Measurements from ENCODE around the gene C5orf47. TPM values are rescaled to one million over a fixed set of nuclear protein-coding genes. Genes with fewer than 3 reads are reported as not detected.

The C5orf47 gene, protein sequence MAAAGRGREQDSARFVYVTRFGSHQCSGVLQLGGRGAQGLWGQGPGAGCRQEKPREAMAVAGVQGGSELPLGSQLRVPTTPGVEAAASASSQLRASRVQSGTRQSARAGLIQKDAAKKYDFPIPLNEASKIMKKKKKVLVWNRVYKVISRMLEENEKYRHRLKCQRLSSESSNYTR
- total RNA-seq: 0.16 TPM

DNA sequence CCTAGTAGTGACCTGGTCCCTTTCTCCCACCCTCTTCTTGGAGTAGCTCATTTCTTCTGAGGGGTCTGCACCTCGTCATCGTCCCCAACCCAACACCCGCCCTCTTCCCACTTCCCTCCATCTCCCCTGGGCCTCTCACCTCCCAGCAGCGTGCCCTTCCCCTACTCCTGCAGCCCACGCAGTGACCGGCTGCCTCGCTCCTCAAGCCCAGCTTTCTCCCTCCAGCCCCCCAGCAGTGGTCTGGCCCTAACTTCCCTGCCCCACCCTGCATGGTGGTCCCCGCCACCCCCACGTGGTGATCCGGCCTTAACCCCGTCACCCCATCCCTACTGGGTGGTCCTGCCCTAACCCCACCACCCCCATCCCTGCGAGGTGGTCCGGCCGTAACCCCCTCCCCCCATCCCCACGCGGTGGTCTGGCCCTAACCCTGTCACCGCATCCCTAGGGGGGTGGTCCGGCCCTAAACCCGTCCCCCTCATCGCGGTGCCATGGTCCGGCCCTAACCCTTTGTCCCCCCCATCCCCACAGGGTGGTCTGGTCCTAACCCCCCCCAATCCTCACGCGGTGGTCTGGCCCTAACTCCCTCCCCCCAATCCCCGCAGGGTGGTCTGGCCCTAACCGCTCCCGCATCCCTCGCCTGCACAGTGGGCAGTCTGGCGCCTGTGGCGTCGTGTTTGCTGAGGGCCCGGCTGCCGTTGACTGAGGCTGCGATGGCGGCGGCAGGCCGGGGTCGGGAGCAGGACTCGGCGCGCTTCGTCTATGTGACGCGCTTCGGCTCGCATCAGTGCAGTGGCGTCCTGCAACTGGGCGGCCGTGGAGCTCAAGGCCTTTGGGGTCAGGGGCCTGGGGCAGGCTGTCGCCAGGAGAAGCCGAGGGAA, at the start of gene C5orf47:
C5orf47 (plus strand) TSS at position 617 of the 878 bp plus-strand sequence; CDS start at position 711, 94 bp downstream.
- no peak for DNase-seq

DNA sequence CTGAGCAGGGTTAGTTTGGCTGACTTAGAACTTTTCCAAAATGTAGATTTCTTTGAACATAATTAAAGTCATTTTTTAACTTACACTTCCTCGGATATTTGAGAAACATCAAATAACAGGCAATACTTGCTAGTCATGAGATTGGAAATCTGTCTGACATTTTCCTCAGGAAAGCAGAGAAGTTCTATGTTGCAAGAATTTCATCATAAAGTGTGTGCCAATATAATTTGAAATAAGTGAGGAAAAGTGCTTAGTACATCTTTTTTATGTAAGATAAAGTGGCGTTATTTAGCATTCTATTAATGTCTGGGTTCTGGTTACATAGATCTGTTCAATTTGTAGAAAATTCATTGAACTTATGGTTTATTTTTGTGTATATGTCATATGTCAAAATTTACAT, 48.7 kb upstream of the C5orf47 start:
- no peak for DNase-seq

DNA sequence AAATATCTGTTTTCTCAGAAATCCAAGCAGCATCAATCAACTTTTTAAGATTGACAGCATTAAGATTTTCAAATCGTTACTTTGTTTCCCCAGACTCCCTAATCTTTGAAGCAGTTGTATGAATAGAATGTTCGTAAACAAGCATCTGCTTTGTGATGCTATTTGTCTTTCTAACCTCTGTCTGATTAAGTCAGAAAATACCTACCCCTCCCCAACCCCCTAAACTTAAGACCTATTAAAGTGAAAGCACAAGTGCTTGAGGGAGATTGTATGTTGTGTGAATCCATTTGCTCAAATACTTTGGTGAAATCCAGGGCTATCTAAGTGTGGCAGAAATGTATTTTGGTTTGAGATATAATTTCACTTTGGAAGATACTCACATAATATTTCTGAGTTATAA, 47.9 kb upstream of the C5orf47 start:
- DNase-seq: no peak

DNA sequence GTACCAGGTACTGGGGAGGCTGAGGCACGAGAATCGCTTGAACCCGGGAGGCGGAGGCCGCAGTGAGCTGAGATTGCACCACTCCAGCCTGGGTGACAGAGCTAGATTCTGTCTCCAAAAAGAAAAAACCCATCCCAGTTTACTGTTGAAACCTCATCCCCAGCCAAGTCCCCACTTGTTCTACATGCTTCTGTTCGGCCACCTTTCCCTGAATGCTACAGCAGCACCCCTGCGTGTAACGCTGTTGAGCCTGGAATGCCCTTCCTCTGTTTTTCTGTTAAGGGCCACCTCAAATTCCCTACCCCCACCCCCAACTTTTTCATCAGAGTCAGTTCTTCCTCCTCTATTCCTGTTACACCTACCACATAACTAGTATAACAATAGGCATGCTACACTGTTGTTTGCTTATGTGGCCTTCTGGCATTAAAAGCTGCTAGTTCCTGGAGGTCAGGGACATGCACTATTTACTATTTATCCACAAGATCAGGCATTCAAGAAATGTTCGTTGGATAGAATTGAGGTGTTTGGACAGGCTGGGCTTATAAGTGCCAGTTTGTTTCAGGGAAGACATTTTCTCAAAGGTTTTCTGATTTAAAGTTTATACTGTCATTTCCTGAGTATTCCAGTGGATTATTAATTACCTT, 47.1 kb upstream of the C5orf47 start:
- no peak for DNase-seq

DNA sequence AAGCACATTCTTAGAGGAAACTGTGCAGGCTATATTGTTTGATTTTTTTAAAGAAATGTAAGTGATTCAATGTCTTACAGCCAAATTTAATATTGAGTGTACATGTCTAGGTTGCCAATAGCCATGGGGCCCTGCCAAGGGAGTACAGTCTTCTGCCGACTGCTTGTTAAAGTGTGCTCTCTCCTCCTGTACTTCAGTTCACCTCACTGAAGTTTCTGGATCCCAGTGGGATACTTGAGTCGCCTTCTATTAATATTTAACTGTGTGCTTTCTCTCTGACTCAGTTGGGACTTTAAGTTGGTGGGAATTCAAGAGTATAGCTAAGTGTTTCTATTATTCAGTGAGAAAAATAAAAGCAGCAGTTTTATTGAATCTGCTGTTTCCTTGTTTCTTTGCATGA, 44.5 kb upstream of the C5orf47 start:
- DNase-seq: no peak

DNA sequence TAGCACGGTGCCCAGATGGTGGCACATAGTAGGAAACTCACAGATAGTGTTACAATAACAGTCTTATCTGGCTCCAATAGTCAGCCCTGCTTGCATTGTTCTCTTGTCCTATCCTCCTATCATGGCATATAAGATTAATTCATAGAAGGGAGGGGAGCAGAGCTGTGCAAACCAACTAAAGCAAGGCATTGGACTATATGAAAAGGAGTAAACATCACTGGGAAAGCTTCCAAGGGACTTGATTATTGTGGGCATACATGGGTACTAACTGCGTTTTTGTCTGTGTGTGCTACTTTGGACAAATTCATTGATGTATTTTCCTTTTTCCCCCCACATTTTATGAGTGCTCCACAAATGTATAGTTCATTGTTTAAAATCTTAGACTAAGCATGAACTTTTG, 43.8 kb upstream of the C5orf47 start:
- DNase-seq: no peak

DNA sequence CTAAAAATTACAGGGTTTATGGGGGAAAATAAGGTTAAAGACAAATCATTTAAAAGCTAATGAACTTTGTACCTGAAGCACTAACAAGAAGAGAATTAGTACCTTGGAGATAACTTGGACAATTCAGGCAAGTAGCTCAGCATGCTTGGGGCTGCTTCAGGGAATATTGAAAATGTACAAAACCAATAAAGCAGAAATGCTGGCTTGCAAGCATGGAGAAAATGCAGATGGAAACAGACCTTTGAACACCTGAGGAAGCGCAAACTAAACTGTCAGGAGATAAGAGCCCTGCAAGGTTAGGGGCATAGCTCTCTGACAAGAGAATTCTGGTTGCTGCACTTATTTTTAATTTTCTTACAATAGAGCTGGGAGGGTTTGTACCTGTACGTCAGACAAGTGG, 42.6 kb upstream of the C5orf47 start:
- DNase-seq: no peak

DNA sequence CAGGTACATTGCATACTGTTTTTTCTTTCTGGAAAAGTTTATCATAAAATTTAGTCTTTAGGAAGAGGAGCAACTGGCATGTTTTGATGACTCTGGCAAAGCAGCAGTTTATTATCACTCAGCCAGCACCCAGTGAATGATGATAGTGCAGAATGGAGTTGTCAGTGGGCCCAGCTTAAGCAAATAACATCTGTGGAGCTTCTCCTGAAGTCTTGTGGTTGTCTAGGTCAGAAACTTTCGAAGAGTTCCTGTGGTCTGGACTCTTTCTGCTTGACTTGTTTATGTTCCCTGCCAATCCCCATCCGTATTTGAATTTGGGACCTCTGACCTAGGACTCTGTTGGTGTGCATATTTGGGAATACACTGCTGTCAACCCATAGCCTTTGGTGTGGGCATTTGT, 38.1 kb upstream of the C5orf47 start:
- DNase-seq: no peak

DNA sequence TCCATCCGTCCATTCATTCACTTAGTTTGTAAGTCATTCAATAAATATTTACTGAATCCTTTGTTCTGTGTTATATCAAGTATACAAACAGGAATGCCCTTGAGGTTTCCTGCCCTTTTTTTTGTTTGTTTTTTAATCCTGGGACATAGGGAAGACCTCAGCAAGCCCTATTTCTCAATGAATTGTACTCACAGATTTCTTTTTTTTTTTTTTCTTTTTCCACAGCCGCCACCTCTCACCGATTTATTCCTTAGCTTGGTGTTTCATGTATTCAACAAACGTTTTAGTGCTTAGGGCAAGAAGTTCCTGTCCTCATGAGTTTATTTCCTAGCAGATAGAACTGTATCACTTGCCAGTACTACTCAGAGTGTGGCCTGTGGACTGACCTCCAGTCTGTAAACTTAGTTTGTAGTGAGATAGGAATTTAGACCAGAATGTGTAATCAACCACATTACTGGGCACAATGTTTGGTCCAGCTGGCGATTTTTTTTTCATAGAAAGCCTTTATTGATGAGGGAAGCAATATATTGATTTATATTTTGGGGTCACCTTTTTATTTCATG, 35.4 kb upstream of the C5orf47 start:
- DNase-seq: no peak

DNA sequence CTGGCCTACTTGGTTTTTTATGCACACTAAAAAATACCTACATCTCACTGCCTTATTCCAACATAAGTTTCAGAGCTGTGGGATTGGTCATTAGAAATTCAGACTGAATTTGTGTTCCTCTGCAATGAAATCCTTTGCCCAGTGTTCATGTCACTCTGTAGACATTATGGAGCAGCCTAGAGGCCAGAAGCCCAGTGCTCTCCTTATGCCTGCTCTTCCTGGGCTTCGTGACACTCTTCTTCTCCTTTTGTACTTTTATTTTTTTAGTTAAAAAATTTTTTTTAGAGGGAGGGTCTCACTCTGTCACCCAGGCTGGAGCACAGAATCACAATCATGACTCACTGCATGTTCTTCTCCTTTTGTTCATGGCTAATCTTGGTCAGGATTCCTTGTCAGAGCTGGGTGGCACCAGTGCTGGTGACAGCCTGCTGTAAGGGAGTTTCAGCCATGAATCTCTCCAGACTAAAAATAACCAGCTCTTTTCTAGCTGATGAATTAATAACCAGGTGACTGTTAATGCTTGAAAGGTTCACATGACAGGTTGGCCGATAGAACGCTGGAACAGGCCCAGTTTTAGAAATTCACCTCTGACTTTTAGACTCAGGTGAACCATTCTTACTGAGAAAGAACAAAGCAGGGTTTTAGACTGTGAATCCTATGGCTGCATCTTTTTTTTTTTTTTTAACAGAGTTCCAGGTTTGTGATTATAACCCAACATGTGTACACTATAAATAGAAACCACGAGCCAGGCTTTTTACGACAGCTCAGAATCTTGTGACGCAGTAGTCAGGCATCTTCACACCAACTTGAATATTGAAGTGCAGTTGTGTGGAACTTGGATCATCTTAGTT, 34.1 kb upstream of the C5orf47 start:
- no peak for DNase-seq

DNA sequence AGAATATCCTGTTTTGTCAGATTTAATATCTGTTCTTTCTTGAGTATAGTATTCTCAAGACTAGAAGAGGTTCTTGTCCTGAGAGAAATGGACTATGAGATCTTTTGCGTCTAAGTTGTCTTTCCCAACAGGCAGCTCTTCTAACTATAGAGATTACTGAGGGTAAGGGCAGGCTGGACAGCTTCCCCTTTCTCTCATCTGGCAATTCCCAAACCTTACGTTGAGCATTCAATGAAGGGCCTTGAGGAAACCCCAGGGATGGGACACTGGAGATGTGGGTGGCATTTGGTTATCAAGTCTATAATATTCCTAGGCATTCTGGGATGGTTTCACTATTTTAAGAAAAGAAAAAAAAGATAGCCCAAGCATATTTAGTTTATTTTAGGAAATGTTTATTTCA, 28.0 kb upstream of the C5orf47 start:
- DNase-seq: no peak

DNA sequence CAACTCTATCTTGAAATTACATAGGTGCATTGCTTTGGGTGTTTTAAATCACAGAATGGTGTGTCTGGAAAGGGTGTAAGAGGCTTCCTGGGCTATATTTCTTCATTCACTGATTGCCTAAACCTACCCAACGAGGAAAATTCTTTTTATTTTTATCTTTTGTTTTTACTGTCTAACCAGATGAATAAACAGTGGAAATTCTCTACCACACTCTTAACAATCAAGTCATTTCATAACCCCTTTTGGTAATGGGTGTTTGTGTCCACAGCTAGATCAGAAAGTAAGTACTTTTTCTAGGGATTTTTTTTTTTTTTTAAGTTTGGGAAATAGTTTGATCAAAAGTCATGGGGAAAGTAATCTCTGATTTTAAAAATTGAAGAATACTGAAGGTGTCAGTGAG, 27.6 kb upstream of the C5orf47 start:
- no peak for DNase-seq

DNA sequence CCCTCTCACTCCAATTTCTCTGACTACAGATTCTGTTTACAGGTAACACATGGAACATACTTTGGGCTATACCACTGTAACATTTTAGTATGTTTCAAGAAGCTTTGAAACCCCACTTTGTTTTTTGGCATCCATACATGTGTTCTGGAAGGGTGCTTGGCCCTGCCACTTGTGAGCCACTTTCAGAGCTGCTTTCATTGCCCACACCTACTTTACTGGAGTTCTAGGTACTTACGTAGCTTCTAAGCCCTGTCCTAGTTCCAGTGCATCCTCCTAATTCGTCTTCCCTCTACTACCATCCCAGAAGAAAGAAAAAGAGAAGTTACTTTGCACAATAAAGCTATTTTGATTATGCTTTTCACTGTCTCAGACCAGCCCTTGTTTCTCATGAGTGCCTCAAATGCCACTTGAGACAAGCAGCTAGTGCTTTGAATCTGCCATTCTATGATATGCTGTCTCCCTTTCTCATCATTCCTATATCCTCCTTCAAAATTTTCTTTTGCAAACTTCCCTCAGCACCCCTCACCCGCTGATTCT, 26.5 kb upstream of the C5orf47 start:
- DNase-seq: no peak

DNA sequence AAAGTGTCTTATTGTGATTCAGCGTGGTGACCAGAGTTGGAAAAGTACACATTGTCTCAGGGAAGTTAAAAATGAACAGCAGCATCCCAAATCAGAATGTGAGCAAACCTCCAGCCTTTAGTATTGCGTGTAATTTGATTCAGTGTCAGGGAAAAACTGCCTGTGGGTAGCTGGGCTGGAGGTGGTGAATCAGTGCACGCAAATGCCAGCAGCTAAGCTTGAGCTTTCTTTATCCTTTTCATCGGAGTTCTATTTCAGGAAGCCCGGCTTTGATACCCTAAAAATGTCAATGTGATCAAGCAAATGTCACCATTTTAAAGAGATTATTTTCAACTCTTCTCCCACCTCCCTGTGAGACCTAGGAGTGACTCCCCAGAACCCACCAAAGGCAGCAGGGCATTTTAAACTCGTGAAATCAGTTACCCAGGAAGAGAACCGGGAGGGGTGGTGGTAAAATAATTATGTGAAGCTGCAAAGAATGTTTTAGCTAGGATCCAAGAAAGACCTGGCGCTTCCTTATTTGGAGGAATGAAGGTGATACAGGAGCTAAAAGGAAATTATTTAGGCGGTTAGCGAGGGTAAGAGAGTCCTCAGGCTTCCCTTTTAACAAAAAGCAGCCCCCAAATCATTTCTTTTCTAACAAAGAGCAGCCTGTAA, 25.7 kb upstream of the C5orf47 start:
- peak; percentile 48 for DNase-seq

DNA sequence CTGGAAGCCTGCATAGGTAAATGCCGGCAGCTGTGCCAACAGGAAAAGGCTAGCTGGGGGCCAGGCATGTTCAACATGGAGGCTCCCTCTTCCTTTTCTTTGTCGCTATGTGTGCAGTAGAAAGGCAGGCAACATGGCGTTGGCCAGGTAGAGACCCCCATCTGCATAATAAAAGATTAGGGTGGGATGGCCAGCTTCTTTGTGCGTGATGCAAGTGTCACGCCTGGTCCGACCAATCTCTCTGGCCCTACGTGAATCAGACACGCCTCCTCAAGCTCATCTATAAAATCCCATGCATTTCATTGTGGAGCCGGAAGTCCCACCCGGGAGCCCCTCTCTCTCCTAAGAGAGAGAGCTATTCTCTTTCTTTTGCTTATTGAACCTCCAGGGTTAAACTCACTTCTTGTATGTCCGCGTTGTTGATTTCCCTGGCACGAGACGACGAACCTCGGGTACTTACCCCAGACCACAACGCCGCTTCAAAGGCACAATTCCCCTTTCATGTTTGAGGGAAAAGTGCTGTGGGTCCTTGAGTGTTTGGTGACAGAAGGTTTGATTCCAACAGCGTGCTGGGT, 25.0 kb upstream of the C5orf47 start:
- DNase-seq: no peak

DNA sequence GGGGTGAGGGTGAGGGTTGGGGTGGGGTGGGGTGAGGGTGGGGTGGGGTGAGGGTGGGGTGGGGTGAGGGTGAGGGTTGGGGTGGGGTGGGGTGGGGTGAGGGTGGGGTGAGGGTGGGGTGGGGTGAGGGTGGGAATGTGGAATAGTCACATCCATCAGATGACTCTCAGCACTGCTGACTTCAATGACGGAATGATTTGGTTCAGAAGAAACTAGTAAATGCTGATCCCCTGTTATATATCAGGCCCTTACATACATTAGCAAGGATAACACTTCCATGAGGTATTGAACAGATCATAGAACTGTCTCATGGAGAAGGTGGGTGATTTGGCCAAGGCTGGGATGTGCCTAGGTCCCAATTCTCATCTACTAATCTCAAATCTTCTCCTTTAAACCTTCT, 24.5 kb upstream of the C5orf47 start:
- no peak for DNase-seq

DNA sequence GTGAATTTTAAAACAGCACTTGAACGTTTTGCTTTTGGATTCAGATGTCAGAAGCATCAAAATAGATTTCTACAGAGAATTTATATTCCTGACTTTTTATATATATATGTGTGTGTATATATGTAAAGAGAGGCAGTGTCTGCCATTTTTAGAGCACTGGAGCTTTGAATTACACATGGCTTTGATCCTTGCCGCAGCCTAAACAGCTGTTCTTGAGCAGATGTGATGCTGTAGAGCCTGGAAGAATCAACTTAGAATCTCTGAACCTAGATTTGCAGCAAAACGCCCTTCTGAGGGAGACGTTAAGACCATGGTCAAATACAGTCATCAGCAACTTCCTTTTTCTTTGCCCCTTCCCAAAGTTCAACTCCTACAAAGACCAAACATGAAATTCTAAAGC, 21.7 kb upstream of the C5orf47 start:
- no peak for DNase-seq

DNA sequence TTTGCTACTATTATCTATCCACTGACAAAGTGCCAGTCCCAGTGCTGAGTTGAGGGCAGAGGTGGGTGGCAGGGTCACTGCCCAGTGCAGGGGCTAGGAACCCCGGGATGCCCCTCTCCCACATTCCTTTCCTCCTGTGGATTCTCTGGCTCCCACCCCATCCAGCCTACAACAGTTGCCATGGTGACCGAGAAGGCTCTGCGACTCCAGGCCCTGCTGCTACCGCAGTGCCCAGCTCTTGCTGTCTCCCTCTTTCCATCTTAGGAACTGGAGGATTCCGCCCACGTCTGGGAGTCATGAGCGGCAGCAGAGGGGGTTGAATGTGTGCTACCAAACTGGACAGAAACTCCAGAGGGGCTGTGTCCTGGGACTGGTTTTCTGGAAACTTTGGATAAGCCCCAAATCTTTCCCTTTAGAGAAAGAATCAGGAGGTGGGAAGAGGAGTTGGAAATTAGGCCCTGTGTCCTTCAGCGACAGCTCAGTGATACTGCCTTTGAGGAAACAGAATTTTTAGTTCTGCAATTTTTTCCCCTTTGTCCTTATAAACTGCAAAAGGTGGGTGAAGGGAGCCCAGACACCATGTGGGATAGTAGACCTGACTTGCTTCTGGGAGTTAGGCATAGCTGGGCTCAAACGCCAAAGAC, 20.7 kb upstream of the C5orf47 start:
- DNase-seq: peak; percentile 57

DNA sequence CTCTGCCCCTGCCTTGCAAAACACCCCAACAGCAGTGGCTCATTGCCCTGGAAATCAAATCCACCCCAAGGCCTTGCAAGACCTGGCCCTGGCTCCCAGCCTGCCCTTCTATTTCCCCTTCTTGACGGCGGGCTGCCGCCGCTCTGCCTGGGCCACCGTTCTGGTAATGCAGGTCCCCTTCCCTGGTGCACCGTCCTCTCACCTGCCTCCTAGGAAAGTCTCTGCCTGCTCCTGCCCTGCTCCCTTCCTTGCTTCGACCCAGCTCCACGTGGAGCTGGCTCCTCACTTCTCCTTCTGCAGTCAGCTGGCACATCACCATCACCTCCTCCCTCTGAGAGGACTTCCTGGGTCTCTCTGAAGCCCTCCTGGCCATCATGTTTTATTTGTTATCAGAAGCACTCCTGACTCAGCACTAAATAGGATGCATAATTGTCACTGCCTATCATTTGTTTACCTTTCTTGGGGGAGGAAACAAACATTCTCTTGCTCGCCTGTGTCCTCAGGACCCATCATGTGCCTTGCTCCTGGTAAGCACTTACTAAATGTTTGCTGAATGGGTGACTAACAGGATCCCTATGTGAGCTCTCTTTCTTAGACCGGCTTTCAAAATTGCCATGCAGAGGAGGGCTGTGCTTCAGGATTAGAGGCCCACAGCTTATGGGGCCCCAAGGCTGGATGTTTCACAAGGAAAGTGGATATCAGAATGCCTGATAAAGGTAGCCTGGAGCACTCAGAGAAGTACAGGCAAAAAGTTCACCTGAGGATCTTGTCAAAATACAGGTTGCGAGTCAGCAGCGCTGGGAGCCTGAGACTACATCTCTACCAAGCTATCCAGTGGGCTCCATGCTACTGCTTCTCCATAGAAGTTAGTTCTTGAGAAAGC, 19.6 kb upstream of the C5orf47 start:
- no peak for DNase-seq
